ENCODE results near the gene RGS6.

DNA sequence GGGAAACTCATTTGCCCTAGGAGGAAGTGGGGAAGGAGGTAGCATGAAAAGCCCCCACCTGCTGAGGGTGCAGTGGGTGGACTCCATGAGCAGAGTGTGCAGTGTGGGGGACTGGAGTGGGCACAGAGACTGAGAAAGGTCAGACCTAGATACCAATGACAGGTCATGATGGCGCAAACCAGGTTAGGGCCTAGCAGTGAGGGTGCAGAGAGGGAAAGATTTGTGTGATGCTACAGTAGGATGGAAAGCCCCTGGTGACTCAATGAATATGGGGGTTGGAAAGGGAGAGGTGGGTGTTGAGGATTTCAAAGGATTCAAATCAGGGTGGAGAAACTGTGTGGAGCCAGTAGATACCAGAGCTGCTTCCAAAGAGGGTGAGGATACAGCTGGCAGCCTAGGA is 642.5 kb downstream of the RGS6 start:
- no peak for TF ChIP-seq POLR2A (IDR thresholded peaks at IDR 0.05; ENCODE audit: low read depth, low read length)
- no peak for TF ChIP-seq TAF1 (IDR thresholded peaks at IDR 0.05; ENCODE audit: low read depth, low read length)
- no peak for TF ChIP-seq POLR2AphosphoS5 (IDR thresholded peaks at IDR 0.05; ENCODE audit: low read depth, low read length)
- no peak for TF ChIP-seq POU2F2 (IDR thresholded peaks at IDR 0.05; ENCODE audit: low read depth, low read length)
- no peak for TF ChIP-seq SPI1 (IDR thresholded peaks at IDR 0.05; ENCODE audit: low read depth, low read length)
- TF ChIP-seq PAX5 (IDR thresholded peaks at IDR 0.05; ENCODE audit: insufficient read depth, low read length, severe bottlenecking), result no peak
